HG03575 (cell line): ENCODE data around the gene IER5L.

ENCODE experiments used
- ATAC-seq: cut with Tn5 transposase; IDR thresholded peaks from one replicate; pipeline ENCODE4 v1.9.1; 2021; ENCODE audit not compliant: unreplicated experiment, insufficient number of reproducible peaks, low FRiP score; ENCODE audit errors: extremely low read depth

The IER5L gene

DNA sequence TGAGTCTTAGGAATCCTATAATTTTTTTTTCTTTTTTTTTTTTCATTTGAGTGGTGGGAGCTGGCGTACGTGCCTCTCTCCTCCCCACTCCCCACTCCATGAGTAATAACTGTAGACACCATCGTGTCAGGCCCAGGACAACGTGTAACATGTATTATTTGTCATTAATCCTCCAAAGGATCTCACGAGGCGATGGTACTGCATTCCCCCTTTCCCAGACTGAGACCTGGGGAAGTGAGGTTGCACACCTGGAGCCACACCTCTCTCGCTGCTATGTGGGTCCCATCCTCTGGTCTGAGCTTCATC lies 6.1 kb upstream of the IER5L start:
- ATAC-seq = no peak

DNA sequence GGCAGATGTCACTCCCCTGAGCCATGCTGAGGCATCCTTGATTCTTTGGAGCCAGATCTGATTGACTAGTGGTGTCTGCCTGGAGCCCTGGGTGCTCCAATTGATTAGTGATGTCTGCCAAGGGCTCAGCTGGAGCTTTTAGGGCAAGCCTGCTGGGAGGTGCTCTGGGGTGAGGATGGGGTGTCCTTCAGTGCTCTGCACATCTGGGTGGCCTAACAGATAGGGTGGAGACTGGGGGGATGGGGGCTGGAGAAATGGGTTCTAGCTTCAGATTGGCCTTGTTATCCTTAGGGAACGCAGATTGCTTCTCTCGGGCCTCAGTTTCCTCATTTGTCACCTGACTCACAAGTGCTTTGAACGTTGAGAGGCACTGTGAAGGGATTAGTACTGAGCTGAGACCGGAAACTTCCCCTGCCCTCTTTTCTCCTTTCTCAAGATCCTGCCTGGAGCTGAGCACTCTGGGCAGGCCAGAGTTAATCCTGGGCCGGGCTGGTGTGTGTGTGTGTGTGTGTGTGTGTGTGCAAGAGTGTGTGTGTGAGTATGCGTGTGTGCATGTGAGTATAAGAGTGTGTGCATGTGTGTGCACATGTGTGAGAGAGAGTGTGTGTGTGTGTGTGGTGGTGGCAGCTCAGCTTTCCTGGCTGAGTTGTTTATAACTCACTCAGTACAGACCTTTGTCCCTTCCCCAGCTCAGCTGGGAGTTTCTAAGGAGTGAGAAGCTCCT lies 5.6 kb upstream of the IER5L start:
- ATAC-seq = no peak

DNA sequence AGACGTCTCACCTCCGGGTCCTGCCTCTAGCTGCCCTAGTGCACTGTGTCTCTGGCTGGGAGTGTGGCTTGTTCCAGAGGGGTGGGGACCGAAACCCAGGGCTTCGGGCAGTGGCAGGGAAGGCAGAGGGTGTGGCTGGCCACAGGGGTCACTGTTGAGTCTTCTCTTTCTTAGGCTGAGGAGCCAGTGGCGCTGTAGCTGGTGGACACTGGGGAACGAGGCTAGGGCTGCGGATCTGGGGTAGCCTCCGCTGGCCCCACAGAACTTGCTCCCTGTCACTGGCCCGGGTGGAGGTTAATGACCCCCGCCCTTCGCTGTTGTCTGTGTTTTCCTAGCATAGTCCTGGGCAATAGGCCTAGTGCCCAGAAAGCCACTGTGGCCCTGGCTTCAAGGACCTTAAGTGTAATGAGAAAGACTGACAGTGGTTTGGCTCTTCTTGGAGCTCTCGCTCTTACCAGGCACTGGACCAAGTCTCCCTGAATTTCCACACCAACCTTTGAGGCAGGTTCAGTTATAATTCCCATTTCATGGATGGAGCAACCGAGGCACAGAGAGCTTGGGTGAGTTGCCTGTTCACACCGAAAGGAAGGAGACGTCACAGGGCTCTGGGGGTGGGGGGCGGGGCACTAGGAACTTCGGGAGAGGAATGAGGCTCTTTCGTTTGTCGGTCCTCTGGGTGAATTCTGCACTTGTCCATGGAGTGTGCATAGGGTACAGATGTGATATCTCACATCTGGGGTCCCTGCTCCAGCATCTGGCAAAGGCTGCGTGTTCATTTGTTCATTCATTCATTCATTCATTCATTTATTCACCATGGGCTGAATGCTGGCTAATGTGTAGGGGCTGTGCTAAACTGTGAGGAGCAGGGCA lies 4.8 kb upstream of the IER5L start:
- ATAC-seq = no peak

DNA sequence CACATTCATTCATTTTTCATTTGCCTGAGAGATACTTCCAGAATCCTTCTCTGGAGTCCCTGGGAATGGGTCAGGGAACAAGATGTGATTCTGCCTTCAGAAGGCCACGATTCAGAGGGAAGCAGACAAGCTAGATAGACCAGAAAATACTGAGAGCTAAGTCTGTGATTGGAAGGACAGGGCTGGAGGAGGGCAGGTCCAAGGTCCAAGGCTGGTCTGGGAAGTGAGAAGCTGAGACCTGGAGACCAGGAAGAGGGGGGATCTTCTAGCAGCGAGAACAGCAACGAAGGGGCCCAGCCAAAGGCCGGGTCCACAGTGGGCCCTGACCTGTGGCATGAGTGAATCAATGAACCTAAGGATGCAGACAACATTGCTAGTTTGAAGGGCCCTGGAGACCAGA lies 4.1 kb upstream of the IER5L start:
- ATAC-seq = no peak

DNA sequence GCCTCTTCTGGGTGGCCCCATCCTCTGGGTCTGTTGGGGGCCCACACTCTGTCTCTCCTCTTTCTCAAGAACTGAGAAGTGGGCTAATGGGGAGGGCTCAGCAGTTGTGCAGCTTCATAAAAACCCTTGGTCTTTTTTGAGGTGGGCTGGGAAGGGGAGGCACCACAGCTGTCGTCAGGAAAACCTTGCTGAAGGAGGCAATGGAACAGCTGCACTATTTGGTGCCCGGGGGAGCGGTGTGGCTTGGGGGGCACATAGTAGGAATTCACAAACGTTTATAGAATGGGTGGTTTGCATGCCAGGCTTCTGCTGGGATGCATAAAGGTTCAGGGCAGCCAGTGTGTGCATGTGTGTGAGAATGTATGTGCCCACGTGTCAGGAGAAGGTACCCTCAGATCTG lies 3.2 kb upstream of the IER5L start:
- no peak for ATAC-seq

DNA sequence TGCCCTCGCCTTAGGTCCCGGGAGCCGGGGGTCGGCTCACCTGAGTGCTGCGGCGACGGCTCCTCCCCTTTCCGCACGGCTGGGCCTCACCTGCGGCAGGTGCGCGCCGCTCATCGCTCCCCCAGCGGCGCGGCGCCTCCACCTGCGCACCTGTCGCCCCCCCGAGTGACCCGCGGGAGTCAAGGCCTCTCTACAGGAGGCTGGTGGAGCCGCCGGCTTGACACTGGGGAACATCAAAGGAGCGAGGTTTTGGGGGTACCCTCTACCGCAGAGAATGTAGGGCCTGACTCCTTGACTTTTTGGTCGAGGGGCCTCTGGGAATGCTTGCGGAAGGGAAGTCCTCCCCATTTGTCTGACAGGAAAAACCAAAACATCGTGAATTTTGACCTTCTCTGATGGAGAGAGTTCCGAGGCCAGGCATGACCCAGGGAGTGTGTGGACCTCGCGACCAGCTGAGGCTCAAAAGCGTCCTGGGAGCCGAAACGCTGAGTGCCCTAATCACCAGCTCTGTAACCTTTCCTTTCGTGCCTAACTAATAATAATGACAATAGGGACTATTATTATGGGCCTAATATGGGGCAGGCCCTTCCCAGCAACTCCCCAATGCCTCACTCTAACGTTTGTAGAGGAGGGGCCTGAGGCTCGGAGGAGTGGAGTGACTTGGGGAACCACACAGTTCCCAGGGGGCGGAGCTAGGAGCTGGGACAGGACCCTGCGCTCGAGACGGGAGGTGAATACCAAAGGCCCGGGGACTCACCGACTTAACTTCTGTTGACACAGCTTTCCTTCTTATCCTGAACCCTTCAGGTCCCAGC lies 714 bp upstream of the IER5L start:
- no peak for ATAC-seq

DNA sequence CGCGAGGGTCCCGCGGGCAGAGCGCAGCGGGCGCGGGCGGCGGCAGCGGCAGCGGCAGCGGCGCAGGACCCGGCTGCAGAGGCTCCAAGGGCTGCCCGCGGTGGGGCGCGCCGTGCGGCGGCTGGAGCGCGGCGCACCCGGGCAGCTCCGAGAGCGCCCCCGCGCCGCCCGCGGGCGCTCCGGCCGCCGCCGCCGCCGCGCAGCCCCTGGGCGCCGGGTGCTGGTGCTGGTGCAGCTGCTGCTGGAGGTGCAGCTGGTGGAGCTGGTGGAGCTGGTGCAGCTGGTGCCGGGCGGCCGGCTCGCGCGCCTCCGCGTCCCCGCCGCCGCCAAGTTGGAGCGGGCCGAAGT lies 644 bp downstream of the IER5L start:
- ATAC-seq = no peak

DNA sequence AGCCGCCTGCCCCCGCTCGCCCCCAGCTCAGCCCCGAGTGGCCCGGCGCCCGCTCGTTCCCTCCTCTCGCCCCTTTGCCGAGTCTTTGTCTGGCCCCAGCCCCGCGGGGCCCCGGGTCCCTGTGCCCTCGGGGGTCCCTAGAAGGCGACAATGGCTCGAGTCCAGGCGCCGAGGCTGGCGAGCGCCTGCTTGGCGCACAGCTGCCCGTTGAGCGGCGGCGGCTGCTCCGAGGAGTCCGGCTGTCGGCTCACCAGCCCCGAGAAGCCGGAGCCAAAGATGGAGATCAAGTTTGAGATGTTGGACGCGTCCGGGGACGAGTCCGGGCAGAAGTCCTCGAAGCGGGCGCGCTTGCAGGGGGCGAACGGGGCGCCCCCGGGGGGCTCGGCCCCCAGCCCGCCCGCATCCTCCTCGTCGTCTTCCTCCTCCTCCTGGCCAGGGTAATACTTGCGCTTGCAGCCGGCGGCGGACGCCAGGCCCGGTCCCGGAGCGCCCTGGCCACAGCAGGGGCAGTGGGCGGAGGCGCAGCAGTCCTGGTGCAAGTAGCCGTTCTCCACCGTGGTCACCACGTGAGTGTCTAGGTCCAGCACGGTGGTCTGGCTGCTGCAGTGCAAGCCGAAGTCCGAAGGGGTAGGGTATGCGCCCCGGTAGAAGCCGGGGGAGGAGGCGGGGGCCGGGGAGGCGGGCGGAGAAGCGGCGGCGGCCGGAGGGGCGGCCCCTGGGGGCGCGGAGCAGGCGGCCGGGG lies 1.2 kb downstream of the IER5L start:
- no peak for ATAC-seq

DNA sequence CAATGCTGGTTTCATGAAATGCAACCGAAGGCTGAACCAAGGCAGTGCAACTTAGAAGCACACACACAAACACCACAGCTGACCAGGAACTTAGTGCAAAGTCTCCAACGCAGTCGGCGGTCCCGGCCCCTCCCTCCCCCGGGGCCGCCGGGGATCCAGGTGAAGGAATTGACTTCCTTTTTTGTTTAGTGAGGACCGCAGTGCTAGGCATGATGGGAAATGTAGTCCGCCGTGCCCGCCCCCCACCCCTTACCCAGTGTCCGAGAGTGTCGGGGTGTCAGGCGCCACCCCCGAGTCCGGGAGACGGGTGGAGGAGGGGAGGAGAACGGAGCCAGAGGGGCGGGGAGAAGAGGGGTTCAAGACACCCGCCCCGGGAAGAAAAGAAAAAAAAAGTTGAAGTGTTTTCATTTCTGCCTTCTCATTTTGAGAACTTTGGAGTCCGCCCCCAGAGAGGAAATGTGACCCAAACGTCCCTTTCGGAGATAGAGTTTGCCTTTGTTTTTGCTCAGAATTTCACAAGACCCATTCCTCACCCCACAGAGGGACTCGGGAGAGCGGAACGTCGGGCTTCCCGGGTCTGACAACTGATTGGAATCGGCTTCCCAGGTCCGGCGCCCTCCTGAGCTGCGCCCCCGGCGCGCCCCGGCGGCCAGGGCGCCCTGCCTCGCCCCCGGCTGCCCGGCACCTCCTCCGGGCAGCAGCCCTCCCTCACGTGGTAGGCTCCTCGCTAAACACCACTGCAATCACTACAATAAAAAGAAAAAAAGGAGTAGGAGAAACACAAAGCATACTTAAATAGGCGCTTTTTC lies 2.0 kb downstream of the IER5L start:
- no peak for ATAC-seq

DNA sequence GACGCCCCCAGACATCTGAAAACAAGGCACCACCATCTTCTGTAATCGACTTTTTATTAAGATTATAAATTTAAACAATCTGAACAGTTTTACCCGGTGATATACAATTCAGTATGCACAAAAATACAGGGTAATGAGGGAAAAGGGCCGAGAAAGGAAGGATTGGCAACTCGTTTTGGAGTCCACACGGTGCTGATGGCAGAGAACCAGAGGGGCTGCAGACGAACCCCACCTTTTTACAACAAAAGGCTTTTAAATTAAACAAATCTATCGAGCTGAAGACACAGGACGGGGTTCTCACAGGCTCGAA lies 2.6 kb downstream of the IER5L start:
- ATAC-seq = no peak

DNA sequence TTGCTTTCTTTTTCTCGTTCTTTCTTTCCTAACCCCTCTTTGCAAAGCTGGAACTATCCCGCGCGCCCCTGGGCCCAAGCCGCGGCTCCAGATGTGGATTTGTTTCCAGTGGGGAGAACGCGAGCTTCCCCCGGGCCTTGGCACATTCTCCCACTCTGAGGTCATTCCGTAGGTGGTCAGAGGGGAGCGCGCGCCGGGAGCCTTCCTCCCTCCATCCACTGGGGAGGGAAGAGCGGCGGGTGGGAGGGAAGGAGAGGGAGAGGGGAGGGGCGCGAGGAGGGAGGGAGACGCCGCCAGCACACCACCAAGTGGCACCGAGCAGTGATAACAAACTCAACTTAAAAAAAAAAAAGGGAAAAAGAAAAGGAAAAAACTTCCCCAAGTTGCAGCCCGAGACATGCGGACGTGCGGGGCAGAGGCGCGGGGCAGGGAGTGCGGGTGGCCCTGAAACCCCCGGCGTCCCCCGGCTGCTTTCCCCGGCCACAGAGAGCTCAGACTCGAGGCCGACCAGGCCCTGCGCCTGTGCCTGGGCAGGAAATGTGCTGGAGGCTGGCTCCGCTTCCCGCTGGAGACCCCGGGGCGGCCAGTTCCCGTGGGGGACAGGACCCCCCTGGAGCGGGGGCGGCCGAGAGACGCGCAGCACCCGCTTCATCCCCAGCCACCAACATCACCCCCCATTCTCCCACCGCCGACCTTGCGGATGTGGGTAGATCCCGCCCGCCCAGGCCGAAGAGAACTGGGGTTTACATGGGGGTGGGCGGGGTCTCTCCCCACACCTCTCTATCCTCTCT lies 3.1 kb downstream of the IER5L start:
- no peak for ATAC-seq

DNA sequence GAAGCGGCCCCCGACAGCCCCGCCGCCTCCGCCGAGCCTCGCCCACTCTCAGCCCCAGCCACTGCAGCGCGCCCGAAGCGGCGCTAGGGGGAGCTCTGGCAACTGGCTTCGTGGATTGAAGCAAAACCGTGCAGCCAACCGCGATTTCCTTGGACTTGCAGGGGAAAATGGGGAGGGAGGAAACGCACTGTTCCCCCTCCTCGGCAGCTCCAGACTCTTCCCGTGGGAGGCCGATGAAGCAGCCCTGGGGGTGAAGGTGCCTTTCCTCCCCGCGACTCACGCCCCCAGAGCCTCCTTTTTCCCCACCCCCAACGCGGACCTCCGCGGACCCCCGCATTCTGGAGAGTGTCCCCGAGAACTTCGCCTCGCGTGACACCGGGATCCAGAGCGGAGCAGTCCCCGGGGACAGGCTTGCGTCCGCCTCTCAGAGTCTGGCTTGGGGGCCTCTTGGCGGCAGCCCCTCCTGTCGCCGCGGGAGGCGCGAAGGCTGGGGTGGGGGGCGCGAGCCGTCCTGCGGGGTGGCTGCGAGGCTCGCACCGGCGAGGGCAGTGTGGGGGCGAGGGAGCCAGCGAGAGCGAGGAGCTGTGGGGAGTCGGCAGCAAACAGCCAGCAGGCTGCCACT lies 3.8 kb downstream of the IER5L start:
- ATAC-seq = no peak

DNA sequence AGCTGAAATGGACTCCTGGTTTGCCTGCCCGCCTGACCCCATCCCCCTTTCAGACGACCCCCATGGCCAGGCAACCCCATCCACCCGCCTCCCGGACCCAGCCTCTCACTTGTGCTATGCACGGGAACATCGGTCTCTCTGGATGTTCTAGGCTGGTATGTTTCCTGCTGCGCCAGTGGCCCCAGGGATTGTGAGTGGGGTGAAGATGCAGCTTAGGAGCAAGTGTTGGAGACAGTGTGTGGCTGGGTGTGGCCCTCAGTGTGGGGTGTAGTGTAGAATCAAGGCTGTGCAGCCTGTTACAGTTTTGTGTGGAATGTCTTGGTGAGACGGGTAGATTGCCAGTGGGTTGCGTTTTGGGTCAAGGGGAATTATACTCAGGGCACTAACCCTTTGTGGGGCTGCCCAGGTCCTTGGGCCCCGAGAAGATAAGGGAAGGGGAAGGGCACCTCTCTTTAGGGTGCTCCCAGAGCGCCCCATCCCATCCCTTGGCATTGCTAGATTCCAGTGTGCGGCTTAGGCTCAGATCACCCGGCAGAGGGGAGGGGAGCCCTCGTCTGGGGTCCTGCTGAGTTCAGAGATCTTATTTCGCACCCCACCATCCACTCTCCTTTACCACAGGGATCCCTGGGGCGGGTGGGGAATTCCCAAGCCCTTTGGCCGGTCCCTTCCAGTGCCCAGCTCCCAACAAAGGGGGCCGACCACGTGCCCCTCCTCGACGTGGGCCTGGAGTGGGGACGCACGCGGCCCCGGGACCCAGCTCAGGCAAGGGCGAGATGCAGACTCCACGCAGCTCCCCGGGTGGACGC lies 4.6 kb downstream of the IER5L start:
- ATAC-seq = no peak

DNA sequence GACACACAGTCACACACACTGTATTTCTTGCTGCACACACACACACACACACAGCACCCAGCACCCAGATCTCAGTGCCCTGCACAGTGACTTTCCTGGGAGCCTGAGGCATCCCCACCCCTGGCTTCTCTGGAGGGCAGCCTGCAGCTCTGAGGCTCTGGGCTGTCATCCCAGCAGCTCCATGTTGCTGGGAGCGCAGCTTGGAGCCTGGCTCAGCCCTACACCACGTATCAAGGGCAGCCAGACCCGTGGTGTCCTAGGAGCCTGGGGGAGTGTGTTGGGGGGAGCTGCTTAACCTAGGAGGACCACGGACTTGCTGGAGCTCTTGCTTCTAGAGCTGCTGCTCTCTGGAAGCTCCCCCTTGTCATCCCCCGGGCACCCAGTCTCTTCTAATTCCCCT lies 5.2 kb downstream of the IER5L start:
- ATAC-seq = no peak

DNA sequence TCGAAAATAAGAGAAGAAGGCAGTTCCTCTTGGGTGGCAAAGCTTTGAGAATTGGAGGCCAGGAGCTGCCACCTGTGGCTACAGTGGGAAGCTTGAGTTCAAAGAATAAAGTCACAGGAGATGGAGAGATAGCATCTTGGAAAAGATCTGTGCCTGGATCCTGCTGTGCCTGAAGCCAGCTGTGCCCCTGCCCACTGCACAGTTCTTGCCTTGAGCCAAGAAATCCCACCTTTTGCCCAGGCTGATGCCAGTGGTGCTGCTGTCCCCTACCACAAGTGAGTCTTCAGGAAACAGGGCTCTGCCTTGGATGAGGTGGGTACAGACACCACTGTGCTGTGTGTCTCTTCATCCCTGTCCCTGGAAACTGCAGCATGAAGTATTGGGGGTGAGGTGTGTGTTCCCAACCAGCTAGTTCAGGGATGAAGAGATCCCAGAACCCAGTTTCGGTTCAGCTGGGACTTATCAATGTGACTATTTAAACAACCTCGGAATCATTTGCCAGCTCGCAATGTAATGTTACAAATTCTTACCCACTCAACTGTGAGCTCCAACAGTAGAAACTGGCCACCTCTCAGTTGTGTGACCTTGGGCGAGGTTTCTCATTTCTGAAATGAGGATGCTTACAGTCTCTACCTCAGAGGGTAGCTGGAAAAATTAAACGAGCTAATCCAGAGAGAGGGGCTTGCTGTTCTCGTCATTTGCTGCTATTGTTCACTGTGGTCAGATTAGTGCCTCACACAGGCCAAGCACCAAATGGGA lies 5.9 kb downstream of the IER5L start:
- no peak for ATAC-seq

DNA sequence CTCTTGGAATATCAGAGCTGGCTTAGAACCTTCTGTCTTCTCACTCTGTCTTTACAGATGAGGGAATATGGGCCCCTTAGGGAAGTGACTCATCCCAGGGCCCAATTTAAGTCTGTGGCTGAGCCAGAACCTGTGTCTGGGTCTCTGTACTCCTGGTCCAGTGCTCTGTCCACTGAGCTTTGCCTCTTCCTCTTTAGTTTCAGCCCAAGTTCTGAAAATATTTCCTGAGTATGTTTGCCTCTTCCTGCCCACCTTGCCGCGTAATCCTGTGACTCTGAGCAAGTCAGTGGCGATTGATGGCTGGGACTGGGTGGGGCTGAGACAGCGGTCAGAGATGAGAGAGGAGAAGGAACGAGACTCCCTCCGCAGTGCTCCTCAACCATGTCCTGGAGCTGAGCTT lies 7.8 kb downstream of the IER5L start:
- ATAC-seq = no peak
